ENCODE data around the gene RNF215.
A peak's percentile ranks its signal among the peaks of the same experiment; 100 is the strongest.
"Not testable (repeated sequence)": the region's sequence is repeated elsewhere in the genome, so short reads cannot be mapped to it uniquely, and the experiment has no call there.

The RNF215 gene

DNA sequence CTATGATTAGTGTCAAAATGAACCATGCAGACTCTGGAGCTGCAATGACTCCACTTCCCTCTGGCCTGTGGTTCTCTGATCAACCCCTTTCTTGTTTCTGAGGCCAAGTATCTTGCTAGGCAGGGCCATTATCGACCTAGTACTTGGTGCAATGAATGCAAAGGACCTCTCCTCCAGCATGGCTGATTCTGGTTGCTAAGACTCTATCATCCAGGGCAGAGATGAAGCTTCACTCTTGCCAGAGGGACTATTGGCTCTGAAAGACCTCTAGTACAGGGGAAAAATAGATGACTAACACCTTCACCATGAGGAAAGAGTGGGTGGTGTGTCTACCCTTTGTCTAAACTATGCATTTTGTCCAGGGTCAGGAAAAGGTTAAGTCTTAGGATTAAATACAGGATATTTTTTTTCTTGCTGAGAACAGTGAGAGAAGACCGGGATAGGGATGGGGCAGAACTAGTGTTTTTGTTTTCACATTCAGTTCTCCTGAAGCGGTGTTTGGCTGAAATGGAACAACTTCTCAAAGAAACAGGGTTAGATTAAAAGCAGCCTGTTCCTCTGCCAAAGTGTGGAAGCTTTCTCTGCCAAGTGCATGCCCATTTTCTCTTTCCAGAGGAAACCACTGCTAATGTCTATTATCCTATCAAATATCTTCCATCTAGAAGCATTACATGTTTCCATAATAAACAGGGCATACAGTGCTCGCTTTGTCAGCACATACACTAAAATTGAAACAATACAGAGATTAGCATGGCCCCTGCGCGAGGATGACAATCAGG, 33.3 kb upstream of the RNF215 start:
- peak; percentile 80 for DNase-seq

- no peak for DNase-seq
These were observed 29.6 kb upstream of the RNF215 start for GRCh38 chr22:30416837-30417236.

- no peak for DNase-seq
These were observed 29.2 kb upstream of the RNF215 start for GRCh38 chr22:30416403-30416802.

DNA sequence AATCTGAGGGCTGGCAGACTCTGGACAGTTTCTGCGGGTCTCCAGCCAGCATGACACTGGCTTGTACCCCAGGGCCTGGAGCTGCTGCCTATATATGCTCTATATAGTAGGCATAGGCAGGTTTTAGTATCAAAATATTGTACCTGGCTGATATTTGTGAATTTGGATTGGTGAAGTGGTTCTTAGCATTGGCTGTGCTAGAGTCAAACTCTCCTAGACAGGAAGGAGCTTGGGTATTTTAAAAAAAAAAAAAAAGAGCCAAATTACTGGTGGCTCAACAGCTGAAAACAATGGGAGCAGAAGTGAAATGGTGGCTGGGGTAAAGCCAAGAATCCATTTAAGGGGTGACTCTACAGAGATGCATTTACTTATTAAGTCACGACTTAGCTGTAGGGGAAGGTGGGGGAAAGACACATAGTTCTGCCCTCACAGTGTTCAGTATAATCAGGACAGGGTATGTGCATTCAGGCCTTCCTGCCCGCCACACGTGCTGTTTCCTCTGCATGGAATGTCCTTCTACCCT, 27.4 kb upstream of the RNF215 start:
- no peak for DNase-seq

GRCh38 chr22:30413745-30414524, 26.7 kb upstream of the RNF215 start:
- DNase-seq, result no peak

GRCh38 chr22:30413001-30413400, 25.8 kb upstream of the RNF215 start:
- no peak for DNase-seq

DNA sequence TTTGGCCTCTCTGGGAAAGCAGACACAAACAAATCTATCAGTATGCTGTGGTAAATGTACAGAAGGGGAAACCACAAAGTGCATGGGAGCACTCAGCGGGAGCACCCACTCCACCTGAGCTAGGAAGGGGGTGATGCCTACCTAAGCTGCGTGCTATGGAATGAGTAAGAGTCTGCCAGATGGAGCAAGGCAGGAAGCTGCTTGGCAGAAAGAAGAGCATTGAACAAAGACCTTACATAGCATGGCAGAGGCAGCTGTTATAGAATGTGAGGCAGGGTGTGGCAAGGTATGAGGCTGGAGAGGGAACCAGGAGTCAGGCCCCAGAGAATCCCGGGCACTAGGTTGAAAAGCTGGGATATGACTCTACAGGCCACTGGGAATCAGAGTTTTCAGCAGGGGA, 24.6 kb upstream of the RNF215 start:
- DNase-seq, result no peak

- DNase-seq, result peak; percentile 55
These were observed 21.3 kb upstream of the RNF215 start for GRCh38 chr22:30408388-30409102.

DNA sequence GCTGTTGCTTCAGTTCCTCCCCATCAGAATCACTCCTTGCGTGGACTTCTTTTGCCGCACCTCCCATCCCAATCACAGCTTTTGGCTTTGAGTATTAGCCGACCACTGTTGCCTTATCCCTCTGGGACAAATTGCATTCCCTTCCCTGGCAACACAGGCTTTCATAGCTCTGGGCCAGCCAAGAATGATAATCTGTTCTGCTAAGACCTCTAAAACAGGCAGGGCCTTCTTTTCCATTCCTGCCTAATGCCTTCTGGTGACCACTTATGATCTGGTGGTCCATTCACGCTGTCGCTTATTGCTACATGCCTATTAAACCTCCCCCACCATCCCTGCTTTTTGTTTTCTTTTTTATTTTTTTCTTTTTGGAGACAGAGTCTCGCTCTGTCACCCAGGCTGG, 19.2 kb upstream of the RNF215 start:
- DNase-seq, result no peak

GRCh38 chr22:30405731-30406130, 18.5 kb upstream of the RNF215 start:
- DNase-seq, result no peak

- DNase-seq, result no peak
These were observed 17.1 kb upstream of the RNF215 start for GRCh38 chr22:30404307-30404706.

- DNase-seq, result not testable (repeated sequence)
These were observed 15.5 kb upstream of the RNF215 start for GRCh38 chr22:30402766-30403104.

DNA sequence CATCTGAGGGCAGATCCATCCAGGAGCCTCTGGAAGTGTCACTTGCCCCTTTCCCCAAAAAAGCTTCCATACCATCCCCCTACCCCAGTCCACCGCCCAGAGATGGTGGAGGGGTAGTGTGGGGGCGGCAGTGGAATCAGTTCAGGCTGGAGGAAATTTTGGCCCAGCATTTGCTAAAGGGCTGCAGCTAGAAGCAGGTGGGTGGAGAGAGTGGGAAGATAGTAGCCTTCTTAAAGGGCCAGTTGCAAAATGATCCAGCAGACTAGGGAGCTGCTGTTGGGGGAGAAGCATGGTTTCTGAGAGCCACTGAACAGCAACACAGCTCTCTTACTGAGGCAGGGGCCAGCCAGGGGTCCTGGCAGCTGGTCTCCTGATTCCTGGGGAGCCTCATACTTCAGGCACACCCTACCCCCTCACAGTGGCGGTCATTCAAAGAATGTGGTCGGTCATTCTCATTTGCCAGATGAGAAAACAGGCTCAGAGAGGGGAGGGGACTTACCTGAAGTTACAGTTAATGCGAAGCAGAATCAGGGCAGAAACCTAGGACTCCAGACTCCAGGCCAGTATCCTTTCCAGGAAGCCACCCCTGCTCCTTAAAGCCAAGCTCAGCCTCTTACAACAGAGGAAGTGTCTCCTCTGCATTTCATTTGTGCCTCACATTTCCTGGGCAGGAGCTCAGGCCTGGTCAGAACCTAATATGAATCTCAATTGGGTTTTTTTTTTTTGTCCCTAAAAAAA, 15.0 kb upstream of the RNF215 start:
- no peak for DNase-seq

DNA sequence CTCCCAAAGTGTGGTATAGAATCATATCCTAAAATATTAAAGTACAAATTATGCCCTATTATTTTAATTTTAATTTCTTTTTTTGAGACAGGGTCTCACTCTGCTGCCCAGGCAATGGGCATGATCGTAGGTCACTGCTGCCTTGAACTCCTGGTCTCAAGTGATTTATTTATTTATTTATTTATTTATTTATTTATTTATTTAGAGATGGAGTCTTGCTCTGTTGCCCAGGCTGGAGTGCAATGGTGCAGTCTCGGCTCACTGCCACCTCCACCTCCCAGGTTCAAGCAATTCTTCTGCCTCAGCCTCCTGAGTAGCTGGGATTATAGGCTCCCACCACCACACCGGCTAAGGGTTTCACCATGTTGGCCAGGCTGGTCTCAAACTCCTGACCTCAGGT, 13.8 kb upstream of the RNF215 start:
- not testable (repeated sequence) for DNase-seq

GRCh38 chr22:30400159-30400558, 12.9 kb upstream of the RNF215 start:
- DNase-seq, result no peak

- no peak for DNase-seq
These were observed 12.5 kb upstream of the RNF215 start for GRCh38 chr22:30399718-30400117.

DNA sequence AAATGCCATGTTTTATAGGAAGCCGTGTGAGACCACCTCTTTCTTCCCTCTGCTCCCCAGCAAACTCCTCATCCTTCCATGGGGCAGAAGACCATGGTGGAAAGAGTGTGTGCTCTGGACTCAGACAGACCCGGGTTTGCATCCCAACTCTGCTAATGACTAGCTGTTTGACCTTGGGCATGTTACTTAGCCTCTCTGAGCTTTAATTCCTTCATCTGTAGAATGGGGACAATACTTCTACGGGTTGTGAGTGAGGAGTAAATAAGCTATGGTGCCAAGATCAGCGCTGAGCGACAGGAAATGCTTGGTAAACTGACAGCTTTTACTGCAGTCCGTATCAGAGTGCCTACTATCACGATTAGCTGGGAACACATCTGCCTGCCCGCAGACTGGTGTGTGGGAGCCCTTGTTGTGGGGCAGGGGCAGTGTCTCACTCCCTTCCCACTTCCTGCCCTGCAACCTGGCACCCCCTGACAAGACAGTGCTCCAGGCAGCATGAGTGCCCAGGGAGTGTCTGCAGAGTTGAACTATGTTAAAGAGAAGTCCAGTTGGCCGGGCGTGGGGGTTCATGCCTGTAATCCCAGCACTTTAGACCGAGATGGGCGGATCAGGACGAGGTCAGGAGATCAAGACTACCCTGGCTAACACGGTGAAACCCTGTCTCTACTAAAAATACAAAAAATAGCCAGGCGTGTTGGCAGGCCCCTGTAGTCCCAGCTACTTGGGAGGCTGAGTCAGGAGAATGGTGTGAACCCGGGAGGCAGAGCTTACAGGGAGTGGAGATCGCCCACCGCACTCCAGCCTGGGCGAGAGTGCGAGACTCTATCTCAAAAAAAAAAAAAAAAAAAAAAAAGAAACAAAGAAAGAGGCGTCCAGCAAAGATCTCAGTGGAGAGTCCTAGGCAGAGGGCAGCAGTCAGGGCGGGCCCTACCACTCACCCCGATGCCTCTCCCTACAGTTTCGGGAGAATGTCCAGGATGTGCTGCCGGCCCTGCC, 11.8 kb upstream of the RNF215 start:
- DNase-seq, result no peak

DNA sequence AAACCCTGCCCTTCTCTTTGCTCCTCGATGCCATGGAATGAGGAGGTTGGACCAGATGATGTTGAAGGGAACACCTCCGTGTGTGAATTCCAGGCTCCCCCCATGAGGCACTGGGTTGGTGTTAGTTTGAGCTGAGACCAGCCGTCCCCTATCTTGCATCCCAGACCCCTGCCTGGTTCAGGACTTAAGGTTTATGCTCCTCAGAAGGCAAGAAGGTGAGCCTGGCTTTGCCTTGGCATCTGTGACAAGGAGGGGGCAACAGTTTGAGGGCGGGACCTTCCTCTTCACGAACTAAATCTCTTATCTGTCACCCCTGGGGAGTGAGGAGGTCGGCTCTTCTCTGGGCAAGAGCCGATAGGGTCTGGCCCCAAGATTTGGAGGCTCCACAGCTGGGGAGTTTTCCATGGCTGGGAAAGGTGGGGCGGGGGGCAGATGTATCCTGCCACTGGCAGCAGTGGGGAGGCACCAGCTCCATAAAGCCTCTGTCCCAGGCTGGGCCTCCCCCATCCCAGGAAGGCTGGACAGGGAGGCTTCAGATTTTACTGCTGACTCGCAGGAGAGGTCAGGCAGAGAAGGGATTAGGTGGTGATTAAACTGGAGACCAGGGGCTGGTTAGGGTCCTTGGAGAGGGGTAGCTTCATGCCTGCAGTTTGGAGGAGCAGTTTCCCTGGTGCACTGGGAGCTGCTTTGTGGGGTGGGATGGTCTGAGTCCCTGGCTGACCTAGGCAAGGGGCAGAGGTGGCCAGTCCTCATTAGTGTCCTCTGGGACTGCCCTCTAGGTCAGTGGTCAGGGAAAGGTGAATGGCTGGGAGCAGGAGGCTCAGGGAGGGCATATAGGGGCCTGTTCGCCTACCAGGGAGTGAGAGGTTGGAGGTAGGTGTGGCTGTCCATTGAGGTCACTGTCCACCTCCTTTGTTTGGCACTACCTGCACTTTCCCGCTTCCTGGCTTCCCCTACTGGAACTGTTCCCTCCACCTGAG, 10.7 kb upstream of the RNF215 start:
- no peak for DNase-seq

GRCh38 chr22:30396871-30397655, 9.9 kb upstream of the RNF215 start, which contains the start of gene SEC14L2:
Gene SEC14L2 (plus strand): TSS chr22:30397018. CDS start chr22:30397117, 99 bp downstream.
- DNase-seq, result peak; percentile 54

Data from fibroblast of skin of abdomen (primary cell).